HT-29 (cell line): Measurements from ENCODE around the gene PRRX2. TPM values are rescaled to one million over a fixed set of nuclear protein-coding genes. Genes with fewer than 3 reads are reported as not detected.
"Not testable (repeated sequence)": the region's sequence is repeated elsewhere in the genome, so short reads cannot be mapped to it uniquely, and the experiment has no call there.

Experiments used
- DNase-seq: peaks from one replicate; pipeline ENCODE4 v3.0.0-alpha.2; 2015; ENCODE audit warnings: low spot score
- total RNA-seq: library from RNA; depleted of rRNA; stranded (reverse); fragments of >200 nt; shearing (Covaris generic); gene quantifications from 2 replicates; pipeline ENCODE4 v1.2.3, GENCODE V29; 2014

Gene PRRX2
- total RNA-seq, 1 experiment from 2014 or later: not detected

GRCh38 chr9:129732946-129733631 is 67.6 kb downstream of the PRRX2 start:
- DNase-seq: no peak

GRCh38 chr9:129733632-129733953 is 68.1 kb downstream of the PRRX2 start:
- no peak for DNase-seq

- DNase-seq: no peak
These were observed 70.1 kb downstream of the PRRX2 start for GRCh38 chr9:129735546-129735945.

- no peak for DNase-seq
These were observed 70.9 kb downstream of the PRRX2 start for GRCh38 chr9:129736334-129736733.

GRCh38 chr9:129737479-129738274 is 72.2 kb downstream of the PRRX2 start:
- DNase-seq: peak; percentile 81

- no peak for DNase-seq
These were observed 74.0 kb downstream of the PRRX2 start for GRCh38 chr9:129739432-129739831.

DNA sequence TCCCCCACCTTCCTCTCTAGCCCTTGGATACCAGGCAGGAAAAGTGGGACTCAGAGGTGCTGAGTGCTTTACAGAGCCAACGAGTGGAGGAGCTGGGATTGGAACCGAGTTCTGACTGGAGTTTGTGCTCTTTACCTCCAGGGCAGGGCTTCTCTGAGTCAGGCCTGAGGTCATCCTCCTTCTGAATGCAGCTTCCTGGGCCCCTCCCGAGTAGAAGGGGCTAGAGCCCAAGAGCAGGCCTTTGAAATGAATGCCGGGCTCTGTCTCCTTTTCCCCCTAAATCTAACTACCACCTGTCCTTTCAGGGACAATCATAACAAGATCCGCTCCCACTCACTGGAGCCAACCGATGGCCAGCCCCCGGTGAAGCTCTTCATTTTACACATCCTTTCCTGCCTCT is 74.7 kb downstream of the PRRX2 start:
- no peak for DNase-seq

GRCh38 chr9:129740666-129741464 is 75.4 kb downstream of the PRRX2 start:
- no peak for DNase-seq

DNA sequence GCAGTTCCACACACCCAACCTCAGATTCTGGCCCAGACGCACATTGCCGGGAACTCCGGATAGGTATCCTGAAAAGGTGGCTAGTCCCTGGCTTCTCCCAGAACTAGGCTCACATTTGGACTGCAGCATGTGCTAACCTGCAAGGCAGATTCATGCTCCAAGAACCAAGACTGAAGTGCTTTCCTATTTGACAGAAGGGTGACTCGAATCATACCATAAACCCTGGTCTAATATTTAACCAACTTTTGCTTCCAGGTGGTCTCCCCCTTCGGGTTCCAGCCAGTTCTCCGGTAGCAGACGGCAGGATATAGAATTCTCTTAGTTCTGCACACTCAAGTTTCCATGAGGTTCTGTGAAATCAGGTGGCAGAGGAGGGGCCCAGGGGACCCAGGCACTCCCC is 79.8 kb downstream of the PRRX2 start:
- no peak for DNase-seq

DNA sequence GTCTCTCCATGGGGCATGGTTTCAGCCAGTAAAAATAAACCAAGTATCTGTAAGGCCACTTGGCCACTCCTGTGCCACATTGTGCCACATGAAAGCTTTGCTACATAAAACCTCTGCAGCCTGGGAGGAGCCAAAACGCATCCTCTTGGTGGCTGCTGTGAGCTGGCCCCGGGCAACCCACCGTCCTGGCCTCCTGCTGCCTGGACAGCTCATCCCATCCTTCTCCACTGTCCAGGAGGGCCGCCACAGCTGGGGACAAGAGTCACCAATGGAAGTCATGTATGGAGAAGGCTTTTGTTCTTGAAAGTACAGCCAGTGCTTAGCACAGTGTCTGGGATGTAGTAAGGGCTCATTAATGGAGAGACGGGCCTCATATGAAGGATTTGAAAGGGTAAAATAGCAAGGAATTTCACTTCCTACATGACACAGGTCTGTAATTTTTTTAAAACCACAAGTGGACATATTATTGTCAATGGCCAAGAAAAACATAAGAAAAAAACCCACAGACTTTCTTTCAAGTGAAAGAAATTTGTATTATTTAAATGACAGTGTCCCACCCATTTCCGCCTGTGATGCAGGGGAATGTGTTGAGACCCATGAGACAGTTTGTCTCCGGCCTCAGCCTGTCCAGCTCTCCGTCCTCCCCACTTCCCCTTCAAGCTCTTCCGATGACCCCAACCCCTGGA is 80.8 kb downstream of the PRRX2 start:
- DNase-seq: no peak

- no peak for DNase-seq
These were observed 82.8 kb downstream of the PRRX2 start for GRCh38 chr9:129748249-129748648.

- DNase-seq: not testable (repeated sequence)
These were observed 83.6 kb downstream of the PRRX2 start for GRCh38 chr9:129749052-129749451.

- no peak for DNase-seq
These were observed 84.1 kb downstream of the PRRX2 start for GRCh38 chr9:129749575-129749974.

DNA sequence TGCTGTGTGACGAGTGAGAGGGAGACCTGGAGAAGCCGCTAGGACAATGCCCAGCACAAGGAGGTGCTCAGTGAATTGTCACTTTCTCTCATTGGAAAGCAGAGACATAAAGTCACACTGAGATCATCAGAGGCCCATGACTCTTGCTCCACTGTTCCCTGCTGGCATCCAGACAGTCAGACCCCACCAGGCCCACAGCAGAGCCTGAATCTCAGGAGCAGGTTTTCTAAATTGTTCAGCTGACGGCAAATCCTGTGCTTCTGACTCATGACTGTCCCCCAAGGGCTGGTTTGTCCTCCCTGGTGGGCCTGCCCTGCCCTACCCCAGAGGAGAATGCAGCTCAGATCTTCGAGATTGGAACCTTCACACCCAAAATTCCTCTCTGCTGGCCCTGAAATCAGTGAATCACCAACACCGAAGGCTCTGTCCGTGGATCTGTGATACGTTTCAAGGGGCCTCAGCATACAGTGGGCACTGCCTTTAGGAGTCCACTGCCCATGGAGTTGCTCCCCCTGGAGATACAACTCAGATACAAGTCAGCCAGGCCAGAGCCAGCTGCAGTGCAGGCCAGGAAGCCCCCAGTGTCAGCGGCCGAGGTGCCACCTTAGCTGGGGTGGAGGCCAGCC is 84.7 kb downstream of the PRRX2 start:
- no peak for DNase-seq

GRCh38 chr9:129751841-129752801 is 86.7 kb downstream of the PRRX2 start:
- DNase-seq: peak; percentile 69

DNA sequence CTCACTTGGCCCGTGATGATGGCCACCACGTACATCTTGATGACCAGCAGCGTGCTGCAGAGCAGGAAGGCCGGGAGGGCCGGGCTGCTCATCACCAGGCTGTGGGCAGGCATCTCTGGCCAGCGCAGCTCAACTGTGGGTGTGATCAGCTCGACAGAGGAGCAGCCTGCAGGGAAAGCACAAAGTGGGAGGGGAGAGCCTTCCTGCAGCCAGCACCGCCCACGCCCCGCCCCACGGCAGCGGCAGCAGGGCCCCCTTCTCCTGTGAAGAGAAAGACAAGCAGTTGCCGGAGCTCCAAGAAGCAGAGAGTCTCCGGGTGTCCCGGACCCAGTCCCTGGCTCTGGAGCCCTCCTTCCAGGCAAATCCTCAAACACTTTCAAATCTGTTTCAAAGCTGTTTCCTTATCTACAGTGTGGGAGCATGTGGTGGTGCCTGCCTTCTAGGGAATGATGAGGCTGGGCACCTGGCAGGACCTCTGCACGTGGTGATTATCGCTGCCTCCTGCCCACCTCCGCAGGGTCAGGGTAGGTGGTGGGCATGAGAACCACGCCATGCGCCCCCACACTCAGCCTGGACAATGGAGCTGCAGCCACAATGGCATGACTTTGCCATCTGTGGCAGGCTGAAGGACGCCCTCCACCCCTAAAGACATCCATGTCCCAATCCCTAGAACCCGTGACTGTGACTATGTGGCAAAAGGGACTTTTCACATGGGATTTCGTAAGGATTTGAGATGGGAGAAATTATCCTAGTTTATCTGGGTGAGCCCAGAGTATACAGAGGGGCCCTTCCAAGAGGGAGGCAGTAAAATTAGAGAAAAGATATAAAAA is 87.7 kb downstream of the PRRX2 start, which contains the start of gene PTGES:
Gene PTGES (minus strand): TSS at position 143 of the 830 bp plus-strand sequence. CDS start 30 bp downstream, at position 113.
- peak; percentile 29 for DNase-seq

- no peak for DNase-seq
These were observed 89.7 kb downstream of the PRRX2 start for GRCh38 chr9:129755151-129755550.

- no peak for DNase-seq
These were observed 90.7 kb downstream of the PRRX2 start for GRCh38 chr9:129756191-129756590.

DNA sequence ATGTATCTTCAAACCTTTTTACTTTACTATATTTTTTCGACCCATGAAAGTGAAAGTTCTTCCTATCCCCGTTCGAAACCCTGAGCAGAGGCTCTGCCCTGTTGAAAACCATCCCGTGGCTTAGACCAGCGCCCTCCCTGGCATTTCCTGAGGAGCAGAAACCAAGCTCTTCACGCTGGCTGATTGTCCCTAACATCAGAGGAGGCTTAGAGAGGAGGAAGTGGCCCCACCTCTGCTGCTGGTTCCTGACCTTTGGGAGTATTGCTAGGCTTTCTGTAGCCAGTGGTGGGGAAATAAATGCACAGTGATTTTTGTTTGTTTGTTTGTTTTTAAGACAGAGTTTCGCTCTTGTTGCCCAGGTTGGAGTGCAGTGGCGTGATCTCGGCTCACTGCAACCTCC is 91.6 kb downstream of the PRRX2 start:
- DNase-seq: no peak
